Lower leg skin (tissue), 3 donors: Measurements from ENCODE around the gene ROR1.

ENCODE experiments used
- CTCF ChIP-seq, 3 donors: fragments of 450-650 bp; IDR thresholded peaks; one replicate each; pipeline ENCODE4 v1.5.1; 2016; ENCODE audit warnings: antibody characterized with exemption in 3 of 3, mild to moderate bottlenecking in 3 of 3, moderate library complexity in 2 of 3
- POLR2A ChIP-seq, 2 donors: fragments of 450-650 bp; IDR thresholded peaks; one replicate each; pipeline ENCODE4 v1.6.1; 2016 to 2017; ENCODE audit warnings: antibody characterized with exemption in 2 of 2, mild to moderate bottlenecking in 1 of 2, moderate library complexity in 1 of 2

- TF ChIP-seq CTCF (IDR thresholded peaks at IDR 0.05) = no peak
- no peak for TF ChIP-seq POLR2A (IDR thresholded peaks at IDR 0.05)
These were observed 265.1 kb downstream of the ROR1 start for GRCh38 chr1:64038965-64039364.
